DND-41 (cell line): ENCODE measurements around the gene NXNL2.

Experiments
- EZH2 ChIP-seq: IDR thresholded peaks from 3 replicates; pipeline ENCODE4 v1.6.1; 2012; ENCODE audit warnings: borderline replicate concordance, low read depth, mild to moderate bottlenecking, moderate library complexity, low read length, inconsistent platforms; ENCODE audit not compliant: severe bottlenecking
- TF ChIP-seq, protein P1 (sequence below): IDR thresholded peaks from 2 replicates; pipeline ENCODE4 v1.5.1; 2012; ENCODE audit warnings: borderline replicate concordance, low read length, moderate library complexity, mild to moderate bottlenecking; ENCODE audit not compliant: poor library complexity, severe bottlenecking; ENCODE audit errors: extremely low read depth

DNA sequence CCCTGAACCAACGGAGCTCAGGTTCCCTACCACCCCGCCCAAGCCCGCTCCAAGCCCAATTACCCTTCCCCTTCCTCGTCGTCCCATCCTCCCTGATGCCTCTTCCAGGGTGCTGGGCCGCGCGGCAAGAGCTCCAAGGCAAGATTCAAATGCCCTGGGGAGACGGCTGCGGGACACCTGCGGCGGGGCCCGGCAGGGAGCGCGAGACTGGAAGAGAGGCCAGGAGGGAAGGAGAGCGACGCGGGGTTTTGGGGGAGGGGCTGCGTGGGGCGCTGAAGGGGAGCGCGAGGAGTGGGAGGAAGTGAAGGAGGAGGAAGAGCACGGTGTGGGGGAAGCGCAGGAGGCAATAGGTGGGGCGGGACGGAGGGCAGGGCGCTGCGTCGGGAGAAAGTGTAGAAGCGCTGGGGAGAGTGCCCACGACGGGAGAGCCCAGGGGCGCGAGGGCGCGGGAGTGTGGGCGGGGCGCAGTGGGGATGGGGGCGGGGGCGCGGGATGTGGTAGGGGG lies 975 bp upstream of the NXNL2 start:
- TF ChIP-seq, protein P1, sequence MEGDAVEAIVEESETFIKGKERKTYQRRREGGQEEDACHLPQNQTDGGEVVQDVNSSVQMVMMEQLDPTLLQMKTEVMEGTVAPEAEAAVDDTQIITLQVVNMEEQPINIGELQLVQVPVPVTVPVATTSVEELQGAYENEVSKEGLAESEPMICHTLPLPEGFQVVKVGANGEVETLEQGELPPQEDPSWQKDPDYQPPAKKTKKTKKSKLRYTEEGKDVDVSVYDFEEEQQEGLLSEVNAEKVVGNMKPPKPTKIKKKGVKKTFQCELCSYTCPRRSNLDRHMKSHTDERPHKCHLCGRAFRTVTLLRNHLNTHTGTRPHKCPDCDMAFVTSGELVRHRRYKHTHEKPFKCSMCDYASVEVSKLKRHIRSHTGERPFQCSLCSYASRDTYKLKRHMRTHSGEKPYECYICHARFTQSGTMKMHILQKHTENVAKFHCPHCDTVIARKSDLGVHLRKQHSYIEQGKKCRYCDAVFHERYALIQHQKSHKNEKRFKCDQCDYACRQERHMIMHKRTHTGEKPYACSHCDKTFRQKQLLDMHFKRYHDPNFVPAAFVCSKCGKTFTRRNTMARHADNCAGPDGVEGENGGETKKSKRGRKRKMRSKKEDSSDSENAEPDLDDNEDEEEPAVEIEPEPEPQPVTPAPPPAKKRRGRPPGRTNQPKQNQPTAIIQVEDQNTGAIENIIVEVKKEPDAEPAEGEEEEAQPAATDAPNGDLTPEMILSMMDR: no peak
- TF ChIP-seq EZH2: no peak
